GOT3 (cell line): ENCODE measurements around the gene TVP23B.
"Not testable (repeated sequence)": the region's sequence is repeated elsewhere in the genome, so short reads cannot be mapped to it uniquely, and the experiment has no call there.

Experiments
- DNase-seq: peaks from one replicate; lab custom pipeline; 2025; ENCODE audit warnings: mixed read lengths; lab: John Stamatoyannopoulos, UW

TVP23B gene

GRCh38 chr17:18791402-18791801 is 10.4 kb downstream of the TVP23B start:
- not testable (repeated sequence) for DNase-seq

- DNase-seq: not testable (repeated sequence)
These were observed 13.9 kb downstream of the TVP23B start for GRCh38 chr17:18794841-18795240.

DNA sequence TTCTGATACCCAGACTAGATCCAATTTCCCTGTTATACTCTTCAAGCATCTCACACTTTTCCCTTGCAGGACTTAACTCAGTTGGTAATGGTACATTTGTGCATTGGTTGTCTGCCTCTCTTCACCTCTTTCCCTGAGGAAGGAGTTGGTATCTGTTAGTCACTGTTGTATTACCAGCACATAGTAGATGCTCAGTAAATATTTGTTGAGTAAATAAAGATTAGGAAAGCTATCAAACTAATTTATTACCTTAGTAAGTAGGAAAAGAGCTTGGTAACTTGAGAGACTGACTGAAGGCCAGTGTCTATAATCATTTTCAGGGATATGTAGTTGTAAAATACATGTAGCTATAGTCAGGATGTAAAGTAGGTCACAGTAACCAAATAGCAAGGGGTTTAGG is 15.9 kb downstream of the TVP23B start:
- DNase-seq: not testable (repeated sequence)

DNA sequence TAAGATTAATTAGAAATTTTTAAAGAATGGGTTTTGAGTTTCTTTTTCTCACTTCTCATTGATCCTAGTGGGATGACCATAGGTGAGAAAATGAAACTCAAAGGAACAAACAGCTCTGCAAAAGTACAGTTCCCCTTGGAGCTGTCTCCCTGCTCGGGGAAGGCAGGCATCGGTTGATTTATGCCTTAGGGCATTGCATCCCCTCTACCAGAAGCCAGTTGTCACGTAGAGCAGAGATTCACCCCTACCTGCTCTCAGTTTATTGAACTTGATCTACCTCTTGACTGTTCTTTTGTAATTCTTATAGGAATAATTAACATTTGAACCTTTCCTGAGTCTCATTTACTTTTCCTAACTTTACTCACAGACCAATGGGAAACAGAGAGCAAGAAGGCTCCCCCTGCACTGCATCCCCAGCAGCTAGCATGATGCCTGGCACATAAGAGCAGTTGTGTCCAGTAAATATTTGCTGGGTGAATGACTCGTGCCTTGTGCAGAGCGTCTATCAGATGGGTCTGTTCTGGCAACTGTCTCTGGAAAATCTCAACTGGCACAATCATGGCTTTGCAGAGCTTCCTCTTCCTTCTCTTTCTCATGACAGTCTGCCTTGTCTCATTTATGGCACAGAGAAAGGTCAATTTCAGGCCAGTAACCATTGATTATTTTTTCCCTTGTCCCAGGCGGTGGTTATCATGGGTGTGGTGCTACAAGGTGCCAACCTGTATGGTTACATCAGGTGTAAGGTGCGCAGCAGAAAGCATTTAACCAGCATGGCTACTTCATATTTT is 22.7 kb downstream of the TVP23B start:
- DNase-seq: not testable (repeated sequence)

GRCh38 chr17:18815924-18816323 is 34.9 kb downstream of the TVP23B start:
- not testable (repeated sequence) for DNase-seq

- not testable (repeated sequence) for DNase-seq
These were observed 35.7 kb downstream of the TVP23B start for GRCh38 chr17:18816489-18817371.

GRCh38 chr17:18821430-18821829 is 40.4 kb downstream of the TVP23B start:
- DNase-seq: not testable (repeated sequence)

DNA sequence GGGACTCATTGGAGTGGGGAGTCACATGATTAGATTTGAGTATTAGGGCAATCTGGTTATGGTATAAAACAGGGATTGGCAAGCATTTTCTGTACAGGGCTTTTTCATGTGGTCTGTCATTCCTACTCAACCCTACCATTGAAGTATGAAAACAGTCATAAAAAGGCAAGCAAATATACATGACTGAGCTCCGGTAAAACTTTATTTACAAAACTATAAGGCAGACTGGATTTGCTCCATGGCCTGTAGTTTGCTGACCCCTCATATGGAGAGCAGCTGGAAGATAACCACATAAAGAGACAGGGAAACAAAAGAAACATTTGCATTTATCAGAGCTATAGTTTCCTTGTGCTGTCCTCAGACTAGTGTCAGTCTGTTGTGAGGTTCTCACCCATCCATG is 46.6 kb downstream of the TVP23B start:
- not testable (repeated sequence) for DNase-seq

- no peak for DNase-seq
These were observed 67.5 kb downstream of the TVP23B start for GRCh38 chr17:18848501-18848900.

DNA sequence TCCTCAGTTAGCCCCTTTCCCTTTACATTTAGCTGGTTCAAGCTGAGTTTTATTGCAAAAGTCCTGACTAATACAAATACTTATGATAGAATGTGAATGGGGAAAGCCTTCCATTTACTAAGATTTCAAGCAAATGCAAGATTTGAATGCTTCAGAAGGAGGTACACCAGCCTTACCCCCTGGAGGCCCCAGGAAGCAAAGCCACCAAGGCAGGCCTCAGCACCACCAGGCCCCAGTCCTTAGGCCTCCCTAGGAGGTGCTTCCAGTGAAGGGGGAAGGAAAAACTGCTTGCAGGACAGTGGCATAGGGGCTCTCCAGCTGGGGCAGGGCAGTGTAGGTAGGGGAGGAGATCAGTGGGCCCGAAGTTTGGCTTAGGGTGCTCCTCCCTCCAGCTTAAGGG is 69.7 kb downstream of the TVP23B start:
- DNase-seq: no peak

DNA sequence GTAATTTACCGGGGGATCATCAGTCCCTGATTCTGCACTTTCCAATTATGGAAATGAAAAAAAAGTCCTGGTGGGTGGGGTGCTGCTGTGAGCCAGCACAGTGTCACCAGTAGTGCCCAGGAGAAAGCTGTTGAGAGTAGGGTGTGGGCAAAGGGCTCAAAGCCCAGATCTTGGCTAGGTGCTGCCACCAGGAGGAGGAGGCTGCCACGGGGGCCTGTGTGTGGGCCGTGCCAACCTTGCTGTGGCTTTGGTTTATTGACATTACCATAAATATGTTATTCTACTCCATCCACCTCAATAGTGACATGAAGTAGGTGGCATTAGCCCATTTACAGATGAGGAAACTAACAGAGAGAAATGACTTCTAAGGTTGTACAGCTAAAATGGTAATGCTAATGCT is 70.2 kb downstream of the TVP23B start:
- no peak for DNase-seq

GRCh38 chr17:18854956-18855355 is 74.0 kb downstream of the TVP23B start:
- no peak for DNase-seq

- DNase-seq: peak; percentile 62
These were observed 75.0 kb downstream of the TVP23B start for GRCh38 chr17:18855831-18856569.
